HepG2 (cell line): Measurements from ENCODE around the gene CARMIL1.

Source experiments
- EZH2 ChIP-seq: conservative IDR thresholded peaks from 2 replicates; pipeline ENCODE4 v1.6.1; 2012; ENCODE audit warnings: mild to moderate bottlenecking, low read depth, low read length, moderate library complexity
- MAFG ChIP-seq: sonication (generic); formaldehyde crosslinking; IDR thresholded peaks from 2 replicates; pipeline ENCODE4 v1.5.1; 2020; ENCODE audit warnings: mild to moderate bottlenecking, missing genetic modification reagents
- NFRKB ChIP-seq: fragments of 450-650 bp; IDR thresholded peaks from 2 replicates; pipeline ENCODE4 v1.6.1; 2017
- PBX3 ChIP-seq: sonication (generic); formaldehyde crosslinking; IDR thresholded peaks from 2 replicates; pipeline ENCODE4 v1.8.1; 2023; ENCODE audit warnings: missing genetic modification reagents, inconsistent platforms, borderline replicate concordance
- POLR2A ChIP-seq, 2 experiments: IDR thresholded peaks; 2 replicates each; pipeline ENCODE4 v1.6.1; 2011; ENCODE audit warnings: low read depth in 2 of 2, low read length in 2 of 2, mild to moderate bottlenecking in 1 of 2, moderate library complexity in 1 of 2; ENCODE audit not compliant: insufficient read depth in 1 of 2
- SKIL ChIP-seq: sonication (generic); formaldehyde crosslinking; IDR thresholded peaks from 2 replicates; pipeline ENCODE4 v1.8.0; 2022; ENCODE audit warnings: missing genetic modification reagents, mild to moderate bottlenecking, moderate library complexity, borderline replicate concordance
- ZSCAN20 ChIP-seq: sonication (generic); formaldehyde crosslinking; IDR thresholded peaks from 2 replicates; pipeline ENCODE4 v1.4.0; 2020; ENCODE audit warnings: missing genetic modification reagents, mild to moderate bottlenecking, borderline replicate concordance

GRCh38 chr6:25407431-25407830, 128.3 kb downstream of the CARMIL1 start:
- TF ChIP-seq ZSCAN20 (CRISPR knock-in tag) (no peak), POLR2A (IDR thresholded peaks at IDR 0.05; ENCODE audit: insufficient read depth in 1 of 2, low read depth in 2 of 2, low read length in 2 of 2) (no peak), SKIL (CRISPR knock-in tag) (no peak), NFRKB (no peak), MAFG (CRISPR knock-in tag) (no peak), PBX3 (no peak), EZH2 (no peak)
